ENCODE data around the gene CAB39.
A peak's percentile ranks its signal among the peaks of the same experiment; 100 is the strongest.

The CAB39 gene

DNA sequence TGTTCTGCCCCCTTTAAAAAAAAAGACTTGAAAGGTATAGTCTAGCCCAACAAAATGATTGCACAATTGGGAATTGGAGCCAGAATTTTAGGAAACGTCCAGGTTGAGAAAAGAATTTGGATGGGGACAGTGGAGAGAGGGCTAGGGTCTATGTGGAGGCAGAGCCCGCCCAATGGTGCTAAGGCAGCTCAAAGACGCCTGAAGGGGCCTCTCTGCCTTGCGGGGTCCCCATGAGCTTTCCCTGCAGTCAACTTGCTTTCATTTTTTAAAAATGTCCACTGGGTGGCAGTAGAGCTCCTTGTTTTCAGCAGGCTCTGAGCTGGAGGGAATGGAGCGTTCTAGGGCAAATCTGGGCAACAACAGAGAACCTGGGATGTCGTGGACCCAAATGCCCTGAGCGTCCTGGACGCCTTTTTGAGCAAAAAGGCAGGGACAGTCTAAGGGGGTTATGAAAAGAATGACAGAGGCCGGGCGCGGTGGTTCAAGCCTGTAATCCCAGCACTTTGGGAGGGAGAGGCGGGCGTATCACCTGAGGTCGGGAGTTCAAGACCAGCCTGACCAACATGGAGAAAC, 111.8 kb downstream of the CAB39 start:
- peak; percentile 88 for DNase-seq (ENCODE audit: low read depth in 2 of 2)
- peak overlapping the region; percentile 37 to 41 for H3K4me3 ChIP-seq (replicated peaks in 1 of 2; ENCODE audit: low read depth in 2 of 2, low read length in 2 of 2)
- TF ChIP-seq CTCF (IDR thresholded peaks at IDR 0.05; ENCODE audit: low read depth, low read length), result peak; percentile 64

DNA sequence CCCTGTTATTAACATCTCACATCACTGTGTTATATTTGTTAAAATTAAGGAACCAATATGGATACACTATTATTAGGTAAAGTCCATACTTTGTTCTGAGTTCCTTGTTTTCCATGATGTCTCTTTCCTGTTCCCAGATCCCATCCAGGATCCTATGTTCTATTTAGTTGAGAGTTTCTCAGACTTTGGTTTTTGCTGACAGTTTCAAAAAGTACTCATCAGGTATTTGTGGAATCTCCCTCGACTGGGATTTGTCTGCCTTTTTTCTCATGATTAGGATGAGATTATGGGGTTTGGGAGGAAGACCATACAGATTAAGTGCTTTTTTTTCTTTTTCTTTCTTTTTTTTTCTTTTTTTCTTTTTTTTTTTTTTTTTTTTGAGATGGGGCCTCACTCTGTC, 112.7 kb downstream of the CAB39 start:
- no peak for TF ChIP-seq CTCF (IDR thresholded peaks at IDR 0.05; ENCODE audit: low read depth, low read length)
- no peak overlapping the region for H3K4me3 ChIP-seq (replicated peaks in 1 of 2; ENCODE audit: low read depth in 2 of 2, low read length in 2 of 2)

DNA sequence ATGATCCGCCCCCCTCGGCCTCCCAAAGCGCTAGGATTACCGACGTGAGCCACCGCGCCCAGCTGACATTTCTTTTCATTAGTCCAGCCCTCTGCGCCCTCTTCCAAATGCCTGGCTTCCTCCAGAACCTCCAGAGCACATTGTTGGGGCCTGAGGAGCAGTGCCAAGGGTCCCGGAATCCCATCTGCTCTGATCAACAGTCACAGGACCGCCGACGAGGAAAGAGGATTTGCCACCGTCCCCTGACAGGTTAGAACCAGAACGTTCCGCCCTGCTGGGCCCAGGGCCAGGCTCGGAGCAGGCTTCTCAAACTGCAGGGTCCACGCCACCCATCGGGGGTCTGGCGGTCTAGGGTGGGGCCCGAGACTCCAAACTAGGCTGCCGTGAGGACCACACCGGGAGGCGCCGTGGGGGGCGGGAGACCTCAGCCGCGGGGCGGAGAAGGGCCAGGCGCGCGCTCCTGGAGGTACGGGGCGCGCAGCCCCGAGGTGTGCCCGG, 115.2 kb downstream of the CAB39 start:
- no peak for DNase-seq (ENCODE audit: low read depth in 2 of 2)
- H3K4me3 ChIP-seq (replicated peaks in 1 of 2; ENCODE audit: low read depth in 2 of 2, low read length in 2 of 2), result no peak overlapping the region
- no peak for TF ChIP-seq CTCF (IDR thresholded peaks at IDR 0.05; ENCODE audit: low read depth, low read length)

More for the DNA sequence above, 112.7 kb downstream of the CAB39 start:
- DNase-seq (ENCODE audit: low read depth in 2 of 2), result no peak

DNA sequence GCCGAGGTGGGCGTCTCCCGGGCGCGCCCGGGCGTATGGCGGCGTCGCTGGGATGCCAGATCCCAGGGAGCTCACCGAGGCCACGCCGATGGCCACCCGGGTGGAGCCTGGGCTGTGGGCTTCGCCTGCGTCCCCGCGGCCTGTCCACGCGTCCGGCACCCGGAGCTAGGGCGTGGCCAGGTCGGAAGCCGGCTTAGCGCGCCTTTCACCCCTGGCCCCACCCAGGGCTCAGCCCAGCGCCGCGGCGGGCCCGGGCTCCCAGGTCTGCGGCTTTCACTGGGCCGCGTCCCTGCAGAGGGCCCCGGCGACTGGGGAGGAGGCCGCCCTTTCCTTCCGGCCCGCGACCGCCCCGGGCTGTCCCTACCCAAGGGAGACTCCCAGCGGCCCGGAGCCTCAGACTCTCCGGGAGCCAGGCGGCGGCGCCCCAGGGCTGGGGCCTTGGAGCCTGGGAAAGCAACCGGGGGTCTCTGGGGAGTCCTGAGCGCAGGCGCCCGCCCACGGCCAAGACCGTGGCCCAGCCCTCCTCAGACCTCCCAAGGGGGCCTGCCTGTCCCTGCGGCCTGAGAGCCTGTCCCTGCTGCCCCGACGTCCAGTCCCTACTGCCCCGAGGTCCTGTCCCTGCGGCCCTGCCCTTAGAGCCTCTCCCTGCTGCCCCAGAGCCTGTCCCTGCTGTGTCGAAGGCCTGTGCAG, 115.8 kb downstream of the CAB39 start:
- DNase-seq (ENCODE audit: low read depth in 2 of 2), result no peak
- H3K4me3 ChIP-seq (replicated peaks in 1 of 2; ENCODE audit: low read depth in 2 of 2, low read length in 2 of 2), result no peak overlapping the region
- no peak for TF ChIP-seq CTCF (IDR thresholded peaks at IDR 0.05; ENCODE audit: low read depth, low read length)

DNA sequence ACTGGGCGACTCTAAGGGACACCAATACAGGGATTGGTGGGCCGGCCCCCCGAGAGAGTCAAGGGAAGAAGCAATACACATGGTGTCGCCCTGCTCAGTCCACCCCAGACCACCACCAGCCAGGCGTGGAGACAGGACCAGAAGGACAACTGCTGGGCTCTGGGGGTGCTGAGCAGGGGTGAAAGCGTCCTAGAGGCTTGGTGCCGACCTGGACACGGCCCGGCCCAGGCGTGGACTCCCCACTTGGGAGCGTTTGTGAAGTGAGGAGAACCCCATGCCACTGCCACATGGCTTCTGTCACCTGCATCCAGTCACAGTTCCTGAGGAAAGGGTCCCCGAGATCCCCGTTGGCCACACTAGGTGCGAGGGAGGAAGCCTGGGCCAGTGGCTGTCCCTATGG, 116.7 kb downstream of the CAB39 start:
- no peak overlapping the region for H3K4me3 ChIP-seq (replicated peaks in 1 of 2; ENCODE audit: low read depth in 2 of 2, low read length in 2 of 2)
- no peak for TF ChIP-seq CTCF (IDR thresholded peaks at IDR 0.05; ENCODE audit: low read depth, low read length)
- no peak for DNase-seq (ENCODE audit: low read depth in 2 of 2)

GRCh38 chr2:230829959-230830358, 117.3 kb downstream of the CAB39 start:
- TF ChIP-seq CTCF (IDR thresholded peaks at IDR 0.05; ENCODE audit: low read depth, low read length), result no peak
- H3K4me3 ChIP-seq (replicated peaks in 1 of 2; ENCODE audit: low read depth in 2 of 2, low read length in 2 of 2), result no peak overlapping the region
- no peak for DNase-seq (ENCODE audit: low read depth in 2 of 2)
